Astrocyte of the hippocampus (primary cell): ENCODE measurements around the gene LRRC8E.
"Not testable (repeated sequence)": the region's sequence is repeated elsewhere in the genome, so short reads cannot be mapped to it uniquely, and the experiment has no call there.

ENCODE experiments used
- DNase-seq: peaks from one replicate; pipeline ENCODE4 v3.0.0; 2011; ENCODE audit warnings: low read depth, low spot score

The LRRC8E gene

GRCh38 chr19:7907544-7907943 lies 19.2 kb downstream of the LRRC8E start:
- DNase-seq: no peak

- DNase-seq: no peak
Measured at GRCh38 chr19:7908078-7908699, 19.9 kb downstream of the LRRC8E start.

GRCh38 chr19:7908742-7909461 lies 20.6 kb downstream of the LRRC8E start:
- DNase-seq: no peak

GRCh38 chr19:7909471-7910067 lies 21.3 kb downstream of the LRRC8E start:
- no peak for DNase-seq

- no peak for DNase-seq
Measured at GRCh38 chr19:7910321-7911161, 22.2 kb downstream of the LRRC8E start.

- DNase-seq: no peak
Measured at GRCh38 chr19:7911508-7912143, 23.3 kb downstream of the LRRC8E start.

GRCh38 chr19:7912144-7912696 lies 23.9 kb downstream of the LRRC8E start:
- DNase-seq: no peak

GRCh38 chr19:7912697-7913564 lies 24.6 kb downstream of the LRRC8E start:
- DNase-seq: no peak

- no peak for DNase-seq
Measured at GRCh38 chr19:7913652-7914051, 25.3 kb downstream of the LRRC8E start.

GRCh38 chr19:7914099-7914498 lies 25.8 kb downstream of the LRRC8E start:
- no peak for DNase-seq

- no peak for DNase-seq
Measured at GRCh38 chr19:7914598-7915045, 26.3 kb downstream of the LRRC8E start, which contains the start of gene TGFBR3L. TGFBR3L (plus strand) TSS chr19:7914830.

GRCh38 chr19:7915250-7916102 lies 27.2 kb downstream of the LRRC8E start:
- DNase-seq: no peak

GRCh38 chr19:7916103-7916954 lies 28.0 kb downstream of the LRRC8E start:
- no peak for DNase-seq

- no peak for DNase-seq
Measured at GRCh38 chr19:7916955-7917266, 28.6 kb downstream of the LRRC8E start.

GRCh38 chr19:7917267-7918061 lies 29.2 kb downstream of the LRRC8E start:
- DNase-seq: peak; percentile 82

- not testable (repeated sequence) for DNase-seq
Measured at GRCh38 chr19:7918062-7918614, 29.8 kb downstream of the LRRC8E start.
